Measurements from ENCODE around the gene HMX1.

The HMX1 gene

DNA sequence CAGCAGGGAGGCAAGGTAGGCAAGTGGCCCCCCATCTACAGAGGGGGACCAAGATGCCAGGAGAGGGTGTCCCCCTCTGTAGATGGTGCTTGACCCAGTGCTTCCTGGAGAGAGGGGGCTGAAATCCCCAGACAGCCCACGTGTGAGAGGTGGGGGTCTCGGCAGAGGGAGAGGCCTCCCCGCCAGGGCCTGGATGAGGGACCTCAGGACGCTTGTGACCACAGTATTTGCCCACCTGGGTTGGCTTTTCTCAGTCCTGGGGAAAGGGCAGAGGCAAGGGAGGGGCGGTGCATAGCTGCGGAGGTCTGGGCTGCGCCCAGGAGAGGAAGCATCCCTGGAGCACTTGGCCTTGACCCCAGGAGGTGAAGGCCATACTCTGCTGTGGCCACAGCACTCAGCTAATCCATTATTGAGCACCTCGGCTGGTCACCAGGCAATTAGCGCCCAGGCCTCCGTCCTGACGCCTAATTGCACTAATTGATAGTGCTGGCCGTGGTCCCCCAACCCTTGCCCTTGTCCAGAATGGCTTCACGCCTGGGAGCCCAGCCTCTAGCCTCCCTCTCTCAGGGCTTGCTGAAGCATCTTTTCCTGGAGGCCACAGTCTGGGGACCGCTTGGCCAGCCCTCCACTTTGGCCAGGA is 30.7 kb downstream of the HMX1 start:
- DNase-seq (ENCODE audit: low spot score) = no peak

DNA sequence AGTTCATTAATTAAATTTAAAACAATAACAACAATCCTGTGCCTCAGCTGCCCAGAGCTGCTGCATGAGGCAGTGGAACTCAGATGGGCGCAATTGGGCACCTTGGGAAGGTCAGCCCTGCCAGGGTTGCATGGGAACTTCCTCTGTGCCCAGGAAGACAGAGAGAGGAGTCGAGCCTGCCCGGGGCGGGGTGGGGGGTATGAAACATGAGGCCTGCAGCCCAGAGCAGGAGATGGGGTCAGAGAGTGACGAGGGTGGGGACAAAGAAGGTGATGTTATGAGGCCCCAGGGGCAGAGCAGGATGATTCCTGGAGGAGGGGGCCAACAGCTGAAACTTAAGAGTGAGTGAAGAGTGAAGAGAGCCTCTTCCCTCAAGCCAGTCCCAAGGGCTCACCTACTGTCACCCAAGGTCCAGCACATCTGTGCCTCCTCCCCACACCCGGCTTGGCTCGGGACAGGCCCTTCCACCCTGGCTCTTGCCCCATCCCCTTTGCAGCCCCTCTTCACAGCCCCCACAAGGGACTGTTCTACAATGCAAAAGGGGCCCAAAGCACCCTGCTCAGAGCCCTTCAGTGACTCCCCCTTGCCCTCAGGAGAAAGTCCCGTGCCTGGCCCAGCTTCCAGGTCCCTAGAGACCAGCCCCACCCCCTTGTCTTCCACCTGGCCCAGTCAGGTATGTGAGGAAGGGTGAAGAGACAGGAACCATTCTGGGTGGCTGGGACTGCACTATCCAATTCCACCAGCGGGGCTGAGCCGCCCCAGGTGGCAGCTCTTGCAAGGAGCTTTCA is 31.4 kb downstream of the HMX1 start:
- DNase-seq (ENCODE audit: low spot score) = no peak

DNA sequence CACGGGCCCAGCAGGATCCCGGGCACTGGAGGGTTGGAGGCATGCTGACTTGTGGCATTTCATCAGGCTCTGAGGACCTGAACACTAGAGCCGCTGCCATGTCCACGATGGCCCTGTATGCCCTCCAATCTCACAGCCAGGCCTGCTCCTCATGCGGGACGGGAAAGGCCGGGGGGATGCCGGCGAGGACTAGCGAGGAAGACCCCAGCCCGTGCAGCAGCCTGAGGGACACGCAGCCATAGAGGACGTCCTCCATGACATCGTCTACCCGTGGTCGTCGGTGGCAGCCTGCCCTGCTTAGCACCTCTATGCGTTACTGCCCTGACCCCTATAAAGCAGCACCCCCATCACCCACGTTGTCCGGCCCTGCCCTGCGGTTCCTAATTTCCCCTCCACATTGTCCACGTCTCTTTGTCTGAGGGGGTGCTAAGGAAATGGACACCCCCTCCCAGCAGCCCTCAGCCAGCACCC is 32.6 kb downstream of the HMX1 start:
- no peak for DNase-seq (ENCODE audit: low spot score)

DNA sequence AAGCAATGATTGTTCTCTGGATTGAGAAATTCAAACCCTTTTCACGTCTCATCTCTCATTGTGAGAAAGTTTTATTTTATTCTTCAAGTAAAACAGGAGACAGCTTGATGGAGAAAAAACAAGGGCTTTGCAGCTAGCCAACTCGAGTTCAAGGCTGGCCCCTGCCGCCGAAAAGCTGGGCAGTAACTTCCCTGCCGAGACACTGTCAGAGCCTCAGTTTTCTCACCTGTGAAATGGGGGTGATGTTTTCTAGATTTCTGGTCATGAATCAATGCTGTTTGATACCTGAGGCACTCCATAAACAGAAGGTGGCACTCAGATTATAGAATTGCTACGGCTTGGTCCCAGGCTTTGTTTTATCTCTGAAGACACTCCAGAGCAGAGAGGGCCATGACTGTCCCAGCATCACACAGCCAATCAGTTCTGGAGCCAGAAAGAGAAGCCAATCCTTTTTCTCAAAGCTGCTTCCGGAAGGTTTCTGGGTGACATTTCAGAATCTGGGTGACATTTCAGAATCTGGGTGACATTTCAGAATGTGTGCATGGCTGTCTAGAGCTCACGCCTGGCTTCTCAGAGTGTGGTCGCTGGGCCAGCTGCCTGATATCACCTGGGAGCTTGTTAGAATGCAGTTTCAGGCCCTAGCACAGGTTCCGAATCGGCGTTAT is 33.2 kb downstream of the HMX1 start:
- no peak for DNase-seq (ENCODE audit: low spot score)

DNA sequence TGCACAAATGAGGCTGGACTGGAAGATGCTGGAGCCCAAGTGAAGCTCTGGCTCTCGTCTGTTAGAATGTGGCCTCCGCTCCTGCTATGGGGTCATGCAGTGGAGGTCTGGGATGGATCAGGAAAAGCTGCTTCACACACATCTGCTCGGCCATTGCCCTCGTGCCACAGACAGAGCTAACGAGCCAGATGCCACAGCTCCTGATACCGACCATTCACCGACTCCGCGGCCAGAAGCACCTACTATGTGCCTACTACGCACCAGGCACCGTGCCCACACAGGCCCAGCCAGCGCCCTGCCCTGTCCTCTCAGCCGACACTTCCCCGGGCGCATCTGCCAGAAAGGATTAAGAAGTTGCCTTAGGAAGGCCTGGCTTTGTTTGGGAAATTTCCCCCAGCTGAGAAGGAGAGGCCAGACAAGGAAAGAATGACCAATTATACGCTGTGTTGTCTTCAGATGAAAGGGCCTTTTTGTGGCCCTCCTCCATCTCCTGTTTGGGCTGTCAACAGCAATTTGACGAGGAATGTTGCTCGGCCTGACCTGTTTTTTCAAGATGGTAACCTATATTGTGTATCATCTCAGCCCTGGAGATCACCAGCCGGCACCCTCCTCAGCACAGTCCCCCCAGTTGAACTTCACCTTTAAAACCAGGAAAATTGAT is 34.3 kb downstream of the HMX1 start:
- no peak for DNase-seq (ENCODE audit: low spot score)

DNA sequence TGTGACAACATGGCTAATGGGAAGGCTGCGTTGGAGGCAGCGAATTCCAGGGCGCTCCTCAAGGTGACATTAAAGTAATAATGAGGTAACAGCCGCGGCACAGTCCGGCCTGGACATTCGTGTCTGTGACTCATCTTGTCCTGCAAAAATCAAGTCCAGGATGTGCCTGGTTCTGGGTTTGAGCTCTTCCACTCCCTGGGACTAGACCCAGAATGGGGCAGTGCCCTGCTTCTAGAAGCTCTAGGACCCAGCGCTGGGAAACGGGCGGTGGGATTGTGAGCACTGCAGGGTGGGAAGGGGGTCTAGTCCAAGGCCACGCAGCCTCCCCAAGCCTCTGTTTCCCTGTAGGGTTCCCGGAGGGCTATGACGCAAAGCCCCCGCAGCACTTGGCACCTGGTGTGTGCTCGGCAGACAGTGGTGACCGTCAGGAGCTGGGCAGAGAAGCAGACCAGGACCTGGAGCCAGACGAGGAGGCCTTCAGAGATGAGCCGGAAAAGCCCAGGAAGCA is 34.9 kb downstream of the HMX1 start:
- no peak for DNase-seq (ENCODE audit: low spot score)

DNA sequence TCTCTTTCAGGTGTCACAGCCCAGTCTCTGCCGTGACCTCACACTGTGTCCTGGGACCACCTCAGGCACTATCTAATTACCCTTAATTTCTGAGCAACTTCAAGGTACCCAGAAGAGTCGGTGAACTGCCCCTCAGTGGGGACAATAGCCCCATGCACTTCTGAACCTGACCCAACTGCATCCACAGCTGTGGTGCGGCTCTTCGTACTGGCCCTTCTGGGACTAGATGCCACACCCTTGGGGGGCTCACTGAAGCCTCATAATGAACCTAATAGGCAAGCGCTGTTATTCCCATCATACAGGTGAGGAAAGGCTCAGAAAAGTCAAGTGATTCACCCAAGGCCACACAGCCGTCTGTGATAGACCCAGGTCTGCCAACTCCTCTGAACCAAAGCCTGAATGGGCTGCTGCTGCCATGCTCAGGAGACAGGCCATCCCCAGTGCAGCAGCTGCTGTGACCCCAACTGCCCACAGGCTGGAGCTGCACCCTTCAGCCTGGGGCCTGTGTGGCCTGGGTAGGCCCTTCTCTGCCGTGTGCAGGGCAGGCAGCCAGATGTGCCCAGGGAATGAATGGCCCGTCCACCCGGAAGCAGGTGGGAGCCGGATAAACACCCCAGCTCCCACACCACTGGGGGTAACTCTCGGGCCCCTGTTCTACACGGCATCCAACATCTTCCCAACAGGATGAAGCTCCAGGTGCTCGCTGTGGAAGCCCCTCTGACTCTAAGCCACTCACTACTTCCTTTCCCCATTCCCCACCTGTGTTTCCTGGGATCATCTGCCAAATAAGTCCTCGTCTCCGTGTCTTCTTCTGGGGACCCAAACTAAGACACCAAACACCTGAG is 35.9 kb downstream of the HMX1 start:
- no peak for DNase-seq (ENCODE audit: low spot score)

DNA sequence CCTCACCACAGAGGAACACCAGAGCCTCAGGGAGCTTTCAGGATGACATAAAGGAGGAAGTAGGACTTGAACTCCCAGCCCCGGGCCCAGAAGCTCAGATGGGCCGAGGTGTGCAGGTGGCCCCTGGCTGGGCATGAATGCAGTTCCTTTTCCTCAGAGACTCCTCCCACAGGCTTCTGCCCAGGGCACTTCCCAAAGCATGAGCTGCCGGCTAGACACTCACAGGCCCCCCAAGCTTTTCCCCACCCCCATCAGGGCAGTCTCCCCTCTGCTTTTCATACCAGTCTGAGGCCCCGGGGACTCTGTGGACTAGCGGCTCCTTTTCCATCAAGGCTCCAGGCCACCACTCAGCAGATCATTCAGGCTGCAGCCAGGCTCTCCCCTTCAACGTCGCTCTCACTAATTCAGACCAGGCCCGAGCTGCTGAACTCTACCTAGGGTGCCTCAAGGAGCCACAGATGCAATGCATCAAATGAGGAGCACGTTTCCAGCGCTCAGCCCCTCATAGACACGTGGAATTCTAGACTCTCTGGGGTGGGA is 36.9 kb downstream of the HMX1 start:
- DNase-seq (ENCODE audit: low spot score) = no peak

DNA sequence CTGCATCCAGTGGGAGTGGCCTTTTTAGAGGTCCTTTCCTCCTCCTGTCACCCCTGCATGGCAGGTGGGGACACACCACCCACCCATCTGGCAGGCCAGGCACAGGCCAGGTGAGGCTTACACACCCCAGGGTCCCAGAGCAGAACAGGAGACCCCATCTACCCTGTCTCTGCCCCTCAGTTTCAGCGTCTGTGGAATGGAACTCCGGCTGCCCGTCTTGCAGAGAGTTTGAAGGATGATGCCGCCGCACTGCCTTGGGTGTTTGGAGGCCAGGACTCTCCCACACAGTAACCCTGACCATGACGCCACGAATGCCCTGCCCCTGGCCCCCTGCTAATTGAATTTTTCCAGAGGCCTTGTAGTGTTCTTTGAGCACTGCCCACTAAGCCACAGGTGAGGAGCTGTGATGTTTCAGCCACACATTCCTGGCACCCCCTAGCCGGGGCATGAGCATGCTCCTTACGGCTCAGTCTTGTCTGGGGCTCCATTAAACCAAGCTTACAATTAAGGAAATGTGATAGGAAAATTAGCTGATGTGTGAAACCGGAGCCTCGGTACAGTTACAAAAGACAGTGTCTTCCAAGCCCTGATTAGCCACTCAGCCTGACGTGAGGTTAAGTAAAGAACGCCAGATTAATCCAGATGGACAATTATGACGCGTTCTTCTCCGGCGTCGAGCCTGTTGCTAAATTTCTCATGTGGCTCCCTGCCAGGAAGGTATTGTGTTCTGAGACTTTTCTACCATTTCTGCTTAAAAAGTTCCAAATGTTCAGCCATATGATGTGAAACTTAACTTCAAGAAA is 39.3 kb downstream of the HMX1 start:
- no peak for DNase-seq (ENCODE audit: low spot score)

DNA sequence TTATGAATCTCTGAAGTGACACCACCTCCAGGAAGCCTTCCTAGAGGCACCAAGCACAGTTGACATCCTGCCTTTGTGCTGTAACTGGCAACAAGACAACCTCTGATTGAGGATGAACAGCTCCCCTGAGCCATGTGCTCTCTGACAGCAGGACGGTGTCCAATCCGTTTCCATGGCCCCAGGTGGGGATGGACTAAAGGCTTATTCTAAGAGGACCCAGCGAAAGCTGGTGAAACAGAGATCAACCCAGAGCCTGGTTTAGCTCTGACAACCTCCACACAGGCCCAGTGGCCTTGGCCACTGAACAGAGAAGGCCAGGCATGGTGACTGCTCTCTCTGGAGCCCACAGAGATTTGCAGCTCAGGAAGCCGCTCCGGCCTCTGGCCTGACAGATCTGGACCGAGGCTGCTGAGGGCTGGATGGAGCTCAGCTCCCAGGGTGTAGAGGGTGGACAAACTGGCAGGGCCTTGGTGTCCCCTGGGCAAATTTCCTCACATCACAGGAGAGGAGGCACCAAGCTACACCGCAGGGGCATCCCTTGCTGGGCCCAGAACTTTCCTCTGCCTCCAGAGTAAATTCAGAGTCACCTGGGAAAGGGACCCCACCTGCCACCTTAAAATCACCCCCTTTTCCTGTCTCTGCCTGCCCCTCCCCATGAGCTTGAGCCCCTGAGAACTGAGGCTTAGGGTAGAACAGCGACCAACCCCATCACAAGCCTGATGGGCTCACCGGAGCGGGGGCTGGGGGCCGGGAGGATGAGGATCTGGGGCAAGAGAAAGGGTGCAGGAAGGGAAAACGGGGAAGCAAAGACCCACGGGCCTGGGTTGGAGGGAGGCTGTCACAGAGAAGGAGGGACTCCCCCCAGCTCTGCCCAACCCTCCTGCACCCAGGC is 40.2 kb downstream of the HMX1 start:
- no peak for DNase-seq (ENCODE audit: low spot score)

DNA sequence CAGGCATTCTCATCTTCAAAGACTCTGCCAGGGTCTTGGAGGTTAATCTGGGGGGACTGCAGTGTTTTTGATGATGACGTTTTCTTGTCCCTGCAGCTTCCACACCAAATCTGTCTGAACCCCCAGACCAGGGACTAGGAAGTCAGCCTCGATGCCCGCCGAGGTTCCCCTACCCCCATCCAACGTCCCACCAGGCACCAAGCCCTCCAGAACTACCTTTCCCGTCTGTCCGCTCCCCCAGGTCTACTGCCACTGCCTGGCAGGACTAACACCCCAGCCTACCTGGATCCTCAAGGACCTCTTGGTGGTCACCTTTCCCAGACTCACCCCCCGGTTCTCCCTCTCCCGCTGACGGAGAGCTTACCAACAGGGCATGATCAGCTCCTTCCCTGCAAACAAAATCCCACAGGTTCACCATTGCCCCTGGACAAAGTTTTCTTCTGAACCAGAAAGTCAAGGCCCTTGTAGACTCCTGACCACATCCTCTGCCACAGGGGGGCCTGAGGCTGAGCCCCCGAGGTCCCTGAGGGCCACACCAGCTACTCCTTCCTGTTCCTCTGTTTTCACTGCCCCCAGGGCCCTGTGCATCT is 40.9 kb downstream of the HMX1 start:
- no peak for DNase-seq (ENCODE audit: low spot score)

DNA sequence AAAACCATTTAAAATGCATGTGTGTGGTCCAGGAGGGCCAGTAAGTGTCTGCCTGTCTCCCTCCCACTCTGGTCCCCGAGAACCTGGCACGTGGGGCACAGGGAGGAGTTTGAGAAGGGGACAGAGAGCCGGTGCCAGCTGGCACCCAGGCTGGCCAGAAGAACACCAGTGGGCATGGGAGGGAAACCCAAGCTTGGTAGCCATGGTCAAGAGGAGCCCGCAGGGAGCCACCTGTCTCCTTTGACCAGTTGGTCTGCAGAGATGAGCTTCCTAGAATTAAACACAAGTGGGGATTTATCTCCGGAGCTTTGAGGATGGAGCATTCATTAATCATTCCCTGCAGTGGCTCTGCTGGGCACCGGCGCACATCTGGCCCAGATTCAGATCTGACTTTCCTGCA is 41.6 kb downstream of the HMX1 start:
- no peak for DNase-seq (ENCODE audit: low spot score)

DNA sequence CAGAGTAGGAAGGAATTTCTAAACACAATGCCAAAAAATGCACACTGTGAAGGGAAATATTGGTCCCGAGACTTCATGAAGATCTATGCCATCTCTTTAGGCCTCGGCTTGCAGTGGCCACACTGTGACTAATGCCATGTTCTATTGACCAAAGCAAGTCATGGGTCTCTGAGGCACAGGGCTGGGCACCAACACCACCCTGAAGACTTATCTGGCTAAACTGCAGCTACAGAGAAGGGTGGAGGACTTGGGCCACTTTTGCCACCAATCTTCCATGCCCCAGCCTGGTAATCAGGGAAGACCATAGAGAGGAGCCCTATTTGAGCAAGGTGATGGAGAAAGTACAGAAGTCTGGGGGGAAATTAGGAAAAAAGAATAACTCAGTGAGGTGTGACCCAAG is 42.1 kb downstream of the HMX1 start:
- DNase-seq (ENCODE audit: low spot score) = no peak

DNA sequence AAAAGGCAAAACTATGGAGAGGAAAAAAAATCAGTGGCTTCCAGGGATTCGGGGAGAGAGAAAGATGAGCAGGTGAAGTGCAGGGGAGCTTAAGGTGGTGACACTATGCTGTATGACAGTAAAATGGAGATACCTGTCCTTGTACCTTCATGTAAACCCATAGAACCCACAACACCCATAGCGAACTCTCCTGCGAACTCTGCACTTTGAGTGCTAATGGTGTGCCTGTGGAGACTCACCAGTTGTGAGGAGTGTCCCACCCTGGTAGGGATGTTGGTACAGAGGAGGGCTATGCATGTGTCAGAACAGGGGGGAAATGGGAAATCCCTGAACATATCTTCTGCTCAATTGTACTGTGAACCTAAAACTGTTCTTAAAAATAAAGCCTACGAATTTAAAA is 42.8 kb downstream of the HMX1 start:
- no peak for DNase-seq (ENCODE audit: low spot score)

DNA sequence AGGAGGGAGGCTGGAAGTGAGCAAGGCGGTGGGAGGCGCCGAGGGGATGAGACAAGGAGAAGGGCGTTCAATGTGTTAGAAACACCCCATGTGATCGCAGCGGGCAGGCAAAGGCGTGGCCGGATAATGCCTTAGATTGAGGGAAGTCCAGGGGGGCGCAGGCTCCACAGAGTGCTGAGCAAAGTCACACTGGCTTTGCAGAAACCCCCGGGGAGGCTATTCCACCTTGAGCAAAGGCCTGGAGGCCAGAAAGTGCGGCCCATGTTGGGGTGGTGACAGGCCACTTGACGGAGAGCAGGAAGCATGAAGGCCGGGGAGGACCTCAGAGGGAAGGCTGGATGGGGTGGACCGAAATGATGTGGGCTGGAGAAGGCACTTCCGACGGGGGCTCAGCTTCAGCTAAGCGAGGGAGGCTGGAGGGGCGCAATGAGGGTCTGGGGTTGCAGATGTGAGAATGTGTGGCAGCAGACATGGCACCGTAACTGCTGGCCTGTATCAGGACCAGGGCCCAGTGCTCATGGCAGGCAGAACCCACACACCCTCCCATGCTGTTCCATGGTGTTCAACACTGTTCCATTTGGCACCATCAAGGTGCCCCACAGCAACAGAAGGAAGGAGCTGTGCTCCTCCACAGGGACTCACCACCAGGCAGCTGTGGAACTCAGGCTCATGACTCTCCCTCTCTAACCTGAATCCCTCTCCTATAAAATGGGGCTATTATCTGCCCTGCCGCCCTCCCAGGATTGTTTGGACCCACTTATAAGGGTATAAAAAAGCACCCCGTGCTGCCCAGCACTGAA is 50.3 kb downstream of the HMX1 start:
- DNase-seq (ENCODE audit: low spot score) = no peak

DNA sequence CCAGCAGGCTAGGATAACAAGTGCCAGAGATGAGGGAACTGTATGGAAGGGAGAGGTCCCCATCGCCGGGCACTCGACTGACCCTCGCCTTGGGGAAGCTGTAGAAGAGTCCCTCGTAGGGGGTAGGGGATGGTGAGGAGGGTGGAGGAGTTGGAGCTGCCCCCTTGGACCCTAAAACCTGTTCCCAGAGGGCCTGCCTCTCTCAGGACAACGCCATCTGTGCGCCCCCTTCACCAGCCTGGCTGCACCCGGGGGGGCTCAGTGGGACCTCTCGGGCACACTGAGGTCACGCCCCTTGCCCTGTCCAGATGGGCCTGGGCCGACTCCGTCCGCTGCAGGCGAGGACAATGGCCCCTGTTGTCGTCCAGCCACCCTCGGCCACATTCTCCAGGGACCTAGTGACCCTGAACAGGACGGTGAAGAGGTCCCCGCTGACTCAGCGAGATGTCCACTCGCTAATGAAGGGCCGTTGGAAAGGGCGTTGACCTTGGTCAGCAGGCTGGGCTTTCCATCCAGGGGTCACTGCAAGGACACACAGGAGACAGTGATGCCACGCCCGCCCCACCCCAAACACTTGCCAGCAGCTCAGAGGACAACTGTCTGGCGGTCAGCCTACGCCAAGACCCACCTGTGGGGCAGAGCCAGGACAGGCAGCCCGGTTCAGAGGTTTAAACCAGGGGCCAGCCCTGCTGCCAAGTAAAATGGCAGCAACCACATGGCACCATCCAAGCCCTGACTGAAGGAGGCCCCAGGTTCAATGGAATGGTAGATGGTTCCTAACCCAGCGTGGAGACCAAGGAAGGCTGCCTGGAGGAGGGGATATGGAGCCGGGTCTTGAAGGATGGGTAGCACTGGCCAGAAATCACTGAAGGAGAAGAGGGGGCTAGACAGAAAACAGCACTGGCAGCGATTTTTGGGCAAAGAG is 51.2 kb downstream of the HMX1 start:
- DNase-seq (ENCODE audit: low spot score) = no peak

All from CD4-positive, alpha-beta T cell treated with Interleukin-15 for 4 hours (primary cell).